GM12878 (cell line): ENCODE results near the gene NIFK. TPM values are rescaled to one million over a fixed set of nuclear protein-coding genes. Genes with fewer than 3 reads are reported as not detected.

ENCODE experiments used
- ATAC-seq: fragments of 200-7000 bp; cut with Tn5 transposase; 3 replicates; pipeline ENCODE4 v1.9.1; 2020; ENCODE audit warnings: mild to moderate bottlenecking, moderate library complexity
- BruUV-seq: library from RNA; stranded (reverse); fragments of 400-500 nt; replicated peaks from 2 replicates; lab custom pipeline; 2021; lab: Mats Ljungman, UMichigan
- CTCF ChIA-PET: fragments of 300-600 bp; sonication (Branson Sonifier 250); formaldehyde crosslinking; extraction: SDS; loops from one replicate; lab custom pipeline; 2021; ENCODE audit warnings: inconsistent platforms; lab: Yijun Ruan, JAX
- POLR2A ChIA-PET: fragments of 350-600 bp; formaldehyde crosslinking; extraction: SDS; loops from one replicate; lab custom pipeline; 2021; ENCODE audit warnings: inconsistent platforms; lab: Charles Lee
- RAD21 ChIA-PET: fragments of 300-600 bp; sonication (Branson Sonifier 250); formaldehyde crosslinking; loops from one replicate; lab custom pipeline; 2023; ENCODE audit warnings: antibody characterized with exemption; ENCODE audit not compliant: unreplicated experiment; lab: Charles Lee
- SMC1A ChIA-PET: fragments of 300-600 bp; sonication (Branson Sonifier 250); formaldehyde crosslinking; loops from one replicate; lab custom pipeline; 2023; ENCODE audit not compliant: unreplicated experiment, uncharacterized antibody; lab: Charles Lee
- DNase-seq: peaks from one replicate; pipeline ENCODE4 v3.0.0-alpha.2; 2011; ENCODE audit warnings: low read depth, low spot score
- FAIRE-seq: peaks from 3 replicates; lab custom pipeline; 2011; peaks lifted over from hg19 to GRCh38; lab: Jason Lieb, UNC
- H2AFZ ChIP-seq: 2 replicates; pipeline ENCODE4 v1.6.0; 2011; ENCODE audit warnings: low read depth, low read length, control low read depth; ENCODE audit not compliant: control insufficient read depth
- H3K27ac ChIP-seq: 2 replicates; pipeline ENCODE4 v1.5.1; 2011; ENCODE audit warnings: control low read depth; ENCODE audit not compliant: control insufficient read depth, insufficient read depth
- H3K27me3 ChIP-seq, 2 experiments: replicated peaks in 1 of 2; 2 replicates each; pipeline versions ENCODE4 v1.6.0 to v1.6.1; 2011; ENCODE audit warnings: low read length in 1 of 2; ENCODE audit not compliant: control insufficient read depth in 2 of 2, insufficient read depth in 2 of 2
- H3K36me3 ChIP-seq, 2 experiments: 2 replicates each; pipeline ENCODE4 v1.5.1; 2011; ENCODE audit warnings: low read length in 1 of 2; ENCODE audit not compliant: control insufficient read depth in 2 of 2, insufficient read depth in 2 of 2
- H3K4me1 ChIP-seq: 2 replicates; pipeline ENCODE4 v1.6.1; 2011; ENCODE audit warnings: mild to moderate bottlenecking, low read length, moderate library complexity, mixed read lengths; ENCODE audit not compliant: control insufficient read depth, insufficient read depth
- H3K4me2 ChIP-seq: 2 replicates; pipeline ENCODE4 v1.6.0; 2011; ENCODE audit warnings: control low read depth; ENCODE audit not compliant: control insufficient read depth, insufficient read depth
- H3K4me3 ChIP-seq: fragments of 200-600 bp; sonication (generic); 2 replicates; pipeline ENCODE4 v1.5.1; 2016
- H3K79me2 ChIP-seq: 2 replicates; pipeline ENCODE4 v1.6.0; 2011; ENCODE audit warnings: low read length; ENCODE audit not compliant: control insufficient read depth, insufficient read depth
- H3K9ac ChIP-seq: 2 replicates; pipeline ENCODE4 v1.8.0; 2011; ENCODE audit warnings: low read length, control low read depth, mixed read lengths; ENCODE audit not compliant: control insufficient read depth, insufficient read depth
- H3K9me3 ChIP-seq: replicated peaks from 3 replicates; pipeline ENCODE4 v1.5.1; 2011; ENCODE audit warnings: mild to moderate bottlenecking, low read length; ENCODE audit not compliant: control insufficient read depth, insufficient read depth
- H4K20me1 ChIP-seq: 2 replicates; pipeline ENCODE4 v1.6.0; 2011; ENCODE audit not compliant: control insufficient read depth, insufficient read depth
- BCLAF1 ChIP-seq: fragments of 450-650 bp; IDR thresholded peaks from 2 replicates; pipeline ENCODE4 v1.6.1; 2017; ENCODE audit warnings: antibody characterized with exemption, mild to moderate bottlenecking, moderate library complexity
- BRCA1 ChIP-seq: IDR thresholded peaks from 2 replicates; pipeline ENCODE4 v1.6.1; 2011; ENCODE audit warnings: low read depth, low read length, improper control_type of control experiment
- CEBPB ChIP-seq, 2 experiments: fragments of 150-350 bp in 1 of 2; IDR thresholded peaks; 2 replicates each; pipeline ENCODE4 v1.6.1; 2012 to 2014; ENCODE audit warnings: low read depth in 2 of 2, low read length in 2 of 2, borderline replicate concordance in 1 of 2, inconsistent platforms in 1 of 2
- CEBPZ ChIP-seq: fragments of 150-350 bp; IDR thresholded peaks from 2 replicates; pipeline ENCODE4 v1.6.1; 2016; ENCODE audit warnings: low read depth, low read length
- E2F4 ChIP-seq: IDR thresholded peaks from 2 replicates; pipeline ENCODE4 v1.6.1; 2012; ENCODE audit warnings: low read depth, low read length, improper control_type of control experiment
- EED ChIP-seq: sonication (generic); IDR thresholded peaks from 2 replicates; pipeline ENCODE4 v1.6.1; 2016; ENCODE audit warnings: antibody characterized with exemption, low read depth
- EZH2 ChIP-seq: IDR thresholded peaks from 2 replicates; pipeline ENCODE4 v1.6.1; 2012; ENCODE audit warnings: low read depth, mild to moderate bottlenecking, control low read depth, inconsistent platforms, low read length, borderline replicate concordance; ENCODE audit not compliant: control insufficient read depth
- IRF3 ChIP-seq: fragments of 450-650 bp; IDR thresholded peaks from 2 replicates; pipeline ENCODE4 v1.6.1; 2014; ENCODE audit warnings: mild to moderate bottlenecking
- NKRF ChIP-seq: fragments of 450-650 bp; conservative IDR thresholded peaks from 2 replicates; pipeline ENCODE4 v1.6.1; 2017; ENCODE audit warnings: mild to moderate bottlenecking, moderate library complexity
- PAX5 ChIP-seq: IDR thresholded peaks from 2 replicates; pipeline ENCODE4 v1.6.1; 2011; ENCODE audit warnings: low read depth, low read length, borderline replicate concordance
- SIN3A ChIP-seq: IDR thresholded peaks from 2 replicates; pipeline ENCODE4 v1.6.1; 2012; ENCODE audit warnings: low read depth, low read length, improper control_type of control experiment
- SMAD5 ChIP-seq: IDR thresholded peaks from 2 replicates; pipeline ENCODE4 v1.6.1; 2016; ENCODE audit warnings: antibody characterized with exemption, low read depth
- ZNF622 ChIP-seq: fragments of 450-650 bp; IDR thresholded peaks from 2 replicates; pipeline ENCODE4 v1.6.1; 2017; ENCODE audit warnings: mild to moderate bottlenecking, inconsistent platforms
- in situ Hi-C: fragments of 300-500 bp; cut with MboI; formaldehyde crosslinking; loops from 9 replicates; pipeline ENCODE4 v1.14.3; 2018; ENCODE audit warnings: mixed read lengths
- intact Hi-C: fragments of 100-400 bp; cut with micrococcal nuclease; formaldehyde crosslinking; loops from one replicate; pipeline ENCODE4 v1.14.2; 2022; ENCODE audit not compliant: unreplicated experiment
- polyA plus RNA-seq, 11 experiments: library from polyadenylated mRNA; depleted of rRNA in 4 of 11; unstranded in 6 of 11; stranded (reverse) in 5 of 11; fragments of >200 nt; fragmentation: Nextera tagmentation in 4 of 11; fragmentation: Illumina TruSeq in 1 of 11; extraction: Ambion mirVana in 4 of 11; extraction: Trizol in 1 of 11; gene quantifications; 1 replicate in 1 of 11; 2 replicates in 10 of 11; pipeline versions ENCODE4 v1.2.1 to v1.2.3, GENCODE V29; 2011 to 2016; ENCODE audit warnings: inconsistent platforms in 2 of 11, missing spikeins in 2 of 11, low read depth in 1 of 11
- total RNA-seq, 4 experiments: library from RNA; depleted of rRNA in 3 of 4; stranded (reverse); fragments of >200 nt in 3 of 4; fragmentation: Illumina TruSeq in 1 of 4; extraction: Trizol in 1 of 4; gene quantifications; 2 replicates each; pipeline versions ENCODE4 v1.2.1 to v1.2.3, GENCODE V29; 2013 to 2021

Gene NIFK
- total and polyA plus RNA-seq, 10 of the 15 experiments (the other 5 are each of a cell fraction or from before 2014, with no cell fraction given): 47.2 to 286 (median 157) TPM

GRCh38 chr2:121727950-121728349 is 8.7 kb downstream of the NIFK start:
- SMC1A ChIA-PET: interaction anchor here (0.8 kb wide), 1 partner anchor 25 kb away, joined by 3 read pairs; no protein-coding TSS in a partner anchor
- POLR2A ChIA-PET: interaction anchor here (2.1 kb wide), 1 partner anchor 9 kb away, joined by 8 read pairs; the partner anchor contains the start of gene NIFK
- Histone ChIP-seq H3K27ac (no peak overlapping the region), H3K4me1 (no peaks in the 10 kb centered on the region), H3K9ac (no peak overlapping the region), H3K9me3 (no peaks in the 10 kb centered on the region), H3K4me3 (no peak overlapping the region), H3K36me3 (peaks cover 10 to 27% of the 10 kb centered on the region in 2 experiments), H4K20me1 (no peaks in the 10 kb centered on the region), H3K27me3 (no peaks in the 10 kb centered on the region), H3K4me2 (no peak overlapping the region), H3K79me2 (no peaks in the 10 kb centered on the region; the same call in 1 of the 2 replicates), H2AFZ (no peak overlapping the region)
- no peak for FAIRE-seq
- RAD21 ChIA-PET: no interaction called here
- CTCF ChIA-PET: interaction anchor here (1.3 kb wide), 1 partner anchor 220 kb away, joined by 4 read pairs; no protein-coding TSS in a partner anchor
- DNase-seq: no peak
- in situ Hi-C loops: no loop called here
- BruUV-seq: no TSS peak
- ATAC-seq: no peak
- intact Hi-C loops: no loop called here
- TF ChIP-seq NKRF: no peak
- TF ChIP-seq BCLAF1: no peak
- no peak for TF ChIP-seq SMAD5
- no peak for TF ChIP-seq IRF3
- no peak for TF ChIP-seq CEBPB (IDR thresholded peaks at IDR 0.05; ENCODE audit: borderline replicate concordance in 1 of 2, low read depth in 2 of 2, low read length in 2 of 2)
- no peak for TF ChIP-seq ZNF622
- TF ChIP-seq EZH2: no peak
- TF ChIP-seq BRCA1: no peak
- TF ChIP-seq CEBPZ: no peak
- TF ChIP-seq E2F4: no peak
- no peak for TF ChIP-seq SIN3A
- TF ChIP-seq EED: no peak
- TF ChIP-seq PAX5: no peak
